Cardiac muscle cell (in vitro differentiated cells and primary cell): ENCODE results near the gene SSR1. TPM values are rescaled to one million over a fixed set of nuclear protein-coding genes. Genes with fewer than 3 reads are reported as not detected.
A peak's percentile ranks its signal among the peaks of the same experiment; 100 is the strongest.

ENCODE experiments used
- DNase-seq, 2 donors: peaks; one replicate each; pipeline versions ENCODE4 v3.0.0 to v3.0.0-alpha.2; 2010 to 2017; ENCODE audit warnings: low read depth in 1 of 2, low spot score in 1 of 2
- H3K27ac ChIP-seq: fragments of 200-600 bp; sonication (generic); 2 replicates; pipeline ENCODE4 v1.5.1; 2016
- H3K27me3 ChIP-seq: fragments of 200-600 bp; sonication (generic); 2 replicates; pipeline ENCODE4 v1.6.0; 2016; ENCODE audit warnings: control low read depth
- H3K36me3 ChIP-seq: fragments of 200-600 bp; sonication (generic); 2 replicates; pipeline ENCODE4 v1.5.1; 2016; ENCODE audit warnings: control low read depth
- H3K4me1 ChIP-seq: fragments of 200-600 bp; sonication (generic); 2 replicates; pipeline ENCODE4 v1.8.1; 2017; ENCODE audit warnings: low read depth, mild to moderate bottlenecking, mixed run types
- H3K4me3 ChIP-seq: fragments of 200-600 bp; sonication (generic); 2 replicates; pipeline ENCODE4 v1.5.1; 2016; ENCODE audit warnings: mild to moderate bottlenecking
- H3K9me3 ChIP-seq: fragments of 200-600 bp; sonication (generic); 2 replicates; pipeline ENCODE4 v1.5.1; 2017; ENCODE audit warnings: low read depth, mild to moderate bottlenecking, control low read depth
- CTCF ChIP-seq: IDR thresholded peaks from 2 replicates; pipeline ENCODE4 v1.5.1; 2012; ENCODE audit warnings: low read depth, mild to moderate bottlenecking, low read length
- polyA plus RNA-seq: library from polyadenylated mRNA; unstranded; fragments of >200 nt; fragmentation: Nextera tagmentation; extraction: Ambion mirVana; gene quantifications from 2 replicates; pipeline ENCODE4 v1.2.1, GENCODE V29; 2016
- total RNA-seq: library from RNA; depleted of rRNA; stranded (reverse); fragments of >200 nt; gene quantifications from 2 replicates; pipeline ENCODE4 v1.2.3, GENCODE V29; 2016

The SSR1 gene
- total and polyA plus RNA-seq, 2 experiments from 2014 or later = 26.3 to 54.5 TPM

- no peak overlapping the region for H3K27ac ChIP-seq
- no peak overlapping the region for H3K4me3 ChIP-seq
- H3K36me3 ChIP-seq = peaks cover 54% of the 10 kb centered on the region
- no peaks in the 10 kb centered on the region for H3K9me3 ChIP-seq
- DNase-seq = no peak
- H3K27me3 ChIP-seq = no peaks in the 10 kb centered on the region
- H3K4me1 ChIP-seq = no peaks in the 10 kb centered on the region
- TF ChIP-seq CTCF = no peak
These were observed 17.1 kb downstream of the SSR1 start for GRCh38 chr6:7295916-7296315.

GRCh38 chr6:7292596-7293255, 20.3 kb downstream of the SSR1 start:
- no peak for TF ChIP-seq CTCF
- no peak overlapping the region for H3K27ac ChIP-seq
- H3K4me3 ChIP-seq = no peak overlapping the region
- no peaks in the 10 kb centered on the region for H3K4me1 ChIP-seq
- no peaks in the 10 kb centered on the region for H3K27me3 ChIP-seq
- peaks cover 61% of the 10 kb centered on the region for H3K36me3 ChIP-seq
- peak in 1 of 2 donors; percentile 26 for DNase-seq
- H3K9me3 ChIP-seq = no peaks in the 10 kb centered on the region

- Histone ChIP-seq H3K4me1 (no peaks in the 10 kb centered on the region), H3K27me3 (no peaks in the 10 kb centered on the region), H3K4me3 (no peak overlapping the region), H3K36me3 (peaks cover 53% of the 10 kb centered on the region), H3K27ac (no peak overlapping the region), H3K9me3 (no peaks in the 10 kb centered on the region)
- TF ChIP-seq CTCF = no peak
- no peak for DNase-seq
These were observed 22.9 kb downstream of the SSR1 start for GRCh38 chr6:7290079-7290478.

GRCh38 chr6:7285416-7285815, 27.6 kb downstream of the SSR1 start:
- H3K27me3 ChIP-seq = no peaks in the 10 kb centered on the region
- no peaks in the 10 kb centered on the region for H3K9me3 ChIP-seq
- no peak for DNase-seq
- no peaks in the 10 kb centered on the region for H3K4me1 ChIP-seq
- peaks cover 36% of the 10 kb centered on the region for H3K36me3 ChIP-seq
- no peak for TF ChIP-seq CTCF
- no peak overlapping the region for H3K27ac ChIP-seq
- H3K4me3 ChIP-seq = no peak overlapping the region

GRCh38 chr6:7283676-7284075, 29.3 kb downstream of the SSR1 start:
- Histone ChIP-seq H3K27ac (no peak overlapping the region), H3K36me3 (peaks cover 20% of the 10 kb centered on the region), H3K27me3 (no peaks in the 10 kb centered on the region), H3K4me1 (no peaks in the 10 kb centered on the region), H3K4me3 (no peak overlapping the region), H3K9me3 (no peaks in the 10 kb centered on the region)
- no peak for DNase-seq
- TF ChIP-seq CTCF = no peak
